NCI-H1417 treated with DMSO at 0.1 percent for 48 hours (cell line): ENCODE measurements around the gene TP73.

ENCODE experiments used
- DNase-seq: peaks from one replicate; lab custom pipeline; 2025; lab: John Stamatoyannopoulos, UW

TP73 gene

DNA sequence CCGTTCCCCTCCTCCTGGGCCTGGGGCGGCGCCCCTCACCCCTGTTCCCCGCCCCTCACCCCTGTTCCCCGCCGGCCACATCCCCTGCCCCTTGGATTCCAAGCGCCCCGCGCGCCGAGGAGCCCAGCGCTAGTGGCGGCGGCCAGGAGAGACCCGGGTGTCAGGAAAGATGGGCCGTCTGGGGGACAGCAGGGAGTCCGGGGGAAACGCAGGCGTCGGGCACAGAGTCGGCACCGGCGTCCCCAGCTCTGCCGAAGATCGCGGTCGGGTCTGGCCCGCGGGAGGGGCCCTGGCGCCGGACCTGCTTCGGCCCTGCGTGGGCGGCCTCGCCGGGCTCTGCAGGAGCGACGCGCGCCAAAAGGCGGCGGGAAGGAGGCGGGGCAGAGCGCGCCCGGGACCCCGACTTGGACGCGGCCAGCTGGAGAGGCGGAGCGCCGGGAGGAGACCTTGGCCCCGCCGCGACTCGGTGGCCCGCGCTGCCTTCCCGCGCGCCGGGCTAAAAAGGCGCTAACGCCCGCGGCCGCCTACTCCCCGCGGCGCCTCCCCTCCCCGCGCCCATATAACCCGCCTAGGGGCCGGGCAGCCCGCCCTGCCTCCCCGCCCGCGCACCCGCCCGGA, at the start of gene TP73:
TP73 (plus strand) TSS at position 587 of the 618 bp plus-strand sequence. CDS start 29,850 bp downstream, outside the sequence.
- DNase-seq = no peak

DNA sequence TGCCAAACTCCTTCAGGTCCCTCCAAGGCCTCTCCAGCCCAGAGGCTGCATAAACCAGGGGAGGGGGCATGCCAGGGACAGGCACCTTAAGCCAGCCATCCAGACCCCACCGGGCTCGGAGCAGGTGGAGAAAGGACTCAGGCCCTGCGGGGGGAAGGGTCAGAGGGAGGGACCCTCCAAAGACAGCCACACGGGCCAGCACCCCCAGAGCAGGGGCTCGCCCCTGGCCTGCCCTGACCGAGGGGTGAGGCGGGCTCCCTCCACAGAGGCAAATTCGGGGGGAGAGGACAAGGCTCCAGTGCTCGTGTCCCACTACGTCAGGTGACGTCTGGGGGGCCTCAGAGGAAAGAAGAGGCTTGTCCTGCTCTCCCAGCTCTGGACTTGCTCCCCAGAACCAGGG, 49.2 kb upstream of the TP73 start:
- DNase-seq = no peak

DNA sequence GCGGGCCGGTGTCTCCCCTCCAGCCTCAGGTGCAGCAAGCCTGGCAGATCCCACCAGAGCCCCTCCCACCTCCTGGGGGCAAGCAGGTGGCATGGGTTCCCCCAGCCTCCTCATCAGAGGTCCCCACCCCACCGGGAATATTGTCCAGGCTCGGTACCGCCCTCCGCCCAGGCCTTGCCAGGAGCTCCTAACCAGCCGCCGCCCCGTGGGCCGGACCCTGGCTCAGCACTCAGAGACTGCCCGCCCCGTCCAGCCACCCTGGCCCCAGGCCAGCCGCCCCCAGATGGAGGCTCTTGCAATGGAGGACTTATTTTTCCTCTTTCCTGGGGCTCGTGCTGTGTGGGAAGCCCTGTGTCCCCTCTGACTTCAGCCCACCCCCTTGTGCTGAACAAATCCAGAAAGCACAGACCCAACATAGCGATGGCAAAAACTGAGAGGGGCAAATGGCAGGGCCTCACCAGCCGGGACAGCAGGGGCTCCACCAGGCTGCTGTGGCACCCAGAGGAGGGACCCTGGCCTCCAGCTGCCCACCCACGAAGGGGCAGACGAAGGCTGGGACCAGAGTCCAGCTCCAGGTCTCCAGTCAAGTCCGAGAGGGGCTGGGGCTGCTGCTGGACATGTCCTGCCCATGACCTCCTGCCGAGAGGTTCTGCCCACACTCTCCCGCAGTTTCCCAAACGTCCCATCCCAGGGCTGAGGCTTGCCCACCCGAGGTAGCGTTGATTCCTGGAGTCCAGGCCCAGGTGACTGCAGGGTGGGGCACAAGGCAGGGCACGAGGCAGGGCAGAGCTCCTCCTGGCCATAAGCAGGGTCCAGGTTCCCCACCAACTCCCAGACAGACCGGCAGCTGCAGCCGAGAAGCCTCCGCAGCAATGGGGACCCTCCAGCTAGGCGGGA, 48.5 kb upstream of the TP73 start:
- no peak for DNase-seq

DNA sequence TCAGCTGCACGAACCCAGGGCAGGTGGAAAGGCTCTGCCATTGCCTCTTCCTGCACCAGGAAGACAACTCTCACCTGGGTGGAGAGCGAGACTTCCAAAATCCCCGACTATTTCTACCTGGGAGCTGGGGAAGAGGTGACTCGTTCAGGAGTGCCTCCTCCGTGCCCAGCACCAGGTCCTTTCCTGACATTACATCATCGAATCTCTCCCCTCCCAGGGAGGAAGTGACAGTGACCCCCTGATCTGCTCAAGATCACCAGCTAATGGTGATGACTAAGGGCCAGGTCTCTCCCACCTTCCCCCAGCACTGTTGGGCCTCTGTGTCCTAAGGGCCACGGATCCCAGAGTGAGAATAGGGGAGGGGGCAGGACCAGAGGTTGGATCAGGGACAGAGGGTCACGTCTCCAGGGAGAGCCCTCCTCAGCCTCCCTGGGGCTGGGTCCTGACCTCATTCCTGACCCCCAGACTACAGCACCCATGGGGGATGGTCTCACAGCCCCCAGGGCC, 47.8 kb upstream of the TP73 start:
- DNase-seq = no peak

DNA sequence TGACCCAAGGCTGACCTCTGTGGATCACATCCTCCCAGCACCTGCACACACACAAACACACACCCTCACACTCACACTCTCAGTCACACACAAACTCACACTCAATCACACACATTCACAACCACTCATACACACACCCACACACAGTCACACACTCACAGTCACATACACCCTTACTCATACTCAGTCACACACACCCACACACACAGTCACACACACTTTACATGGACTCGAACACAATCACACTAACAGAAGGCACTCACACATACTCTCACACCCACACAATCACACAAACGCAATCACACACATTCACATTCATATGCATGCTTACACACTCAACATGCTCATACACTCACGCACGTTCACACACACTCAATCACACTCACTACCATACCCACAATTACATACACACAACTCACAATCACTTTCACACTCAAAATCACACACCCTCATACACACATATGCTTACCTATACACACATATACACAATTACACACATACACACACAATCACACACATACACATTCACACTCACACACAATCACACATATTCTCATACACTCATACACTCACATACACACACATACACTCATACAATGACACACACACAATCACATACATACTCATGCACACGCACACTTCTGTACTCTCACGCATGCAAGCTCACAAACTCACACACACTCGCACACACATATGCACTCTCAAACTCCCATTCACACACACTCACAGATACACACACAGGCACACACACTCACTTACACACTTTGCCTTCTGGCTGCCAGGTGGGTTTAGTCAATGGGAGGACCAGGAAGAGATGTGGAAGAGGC, 47.1 kb upstream of the TP73 start:
- DNase-seq = no peak

DNA sequence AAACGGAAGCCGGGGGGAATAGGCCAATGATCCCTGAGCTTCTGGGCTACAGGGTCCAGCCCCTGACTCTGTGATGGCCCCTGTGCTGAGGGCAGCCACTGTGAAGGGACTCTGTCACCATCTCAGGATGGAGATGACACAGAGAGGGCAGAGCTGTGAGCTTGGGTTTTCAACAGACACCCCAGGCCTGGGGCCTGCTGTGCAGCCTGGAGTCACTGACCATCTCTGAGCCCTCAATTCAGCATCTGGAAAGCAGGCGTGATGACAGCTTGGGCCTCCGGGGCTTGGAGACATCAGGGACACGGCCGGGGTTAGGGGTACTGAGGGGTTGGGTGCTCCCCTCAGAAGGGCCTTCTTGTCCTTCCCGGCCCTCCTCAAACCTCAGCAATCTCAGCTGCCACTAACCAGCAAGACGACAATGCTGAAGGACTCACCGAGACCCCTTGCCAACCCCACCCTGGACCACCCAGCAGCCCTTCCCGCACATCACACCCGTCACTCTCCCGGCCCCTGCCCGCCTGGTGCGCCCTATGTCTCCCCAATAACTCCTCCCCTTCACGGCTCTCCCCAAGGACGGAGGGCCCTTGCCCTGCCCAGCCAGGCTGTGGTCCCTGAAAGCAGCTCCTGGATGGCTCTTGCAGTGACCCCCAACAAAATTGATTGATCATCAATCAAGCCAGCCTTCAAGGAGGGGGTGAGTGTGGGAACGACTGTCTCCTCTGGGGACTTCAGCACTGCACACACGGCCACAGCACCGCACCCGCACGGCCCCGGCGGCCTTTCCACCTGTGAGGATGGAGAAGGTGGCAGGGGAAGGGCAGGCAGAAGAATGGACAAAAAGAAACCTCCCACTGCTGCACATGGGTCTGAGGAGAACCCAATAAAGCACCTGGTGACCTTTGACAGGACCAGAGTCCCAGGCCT, 45.3 kb upstream of the TP73 start:
- no peak for DNase-seq

DNA sequence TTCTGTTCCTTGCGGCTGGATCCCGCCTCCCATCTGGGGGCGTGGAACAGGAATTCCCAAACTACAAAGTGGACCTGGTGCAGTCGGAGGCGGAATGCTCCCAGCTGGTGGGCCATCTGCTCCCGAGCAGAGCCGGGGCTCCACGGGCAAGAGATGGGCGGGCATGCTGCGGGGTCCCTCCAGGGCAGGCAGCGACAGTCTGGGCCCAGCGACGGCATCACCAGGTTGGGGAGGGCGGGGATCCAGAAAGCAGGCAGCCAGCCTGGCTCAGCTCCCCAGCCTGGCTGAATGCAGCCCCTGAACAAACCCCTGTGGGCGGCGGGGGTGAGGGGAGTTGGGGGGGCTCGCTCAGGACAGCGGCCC, 44.6 kb upstream of the TP73 start:
- DNase-seq = no peak

DNA sequence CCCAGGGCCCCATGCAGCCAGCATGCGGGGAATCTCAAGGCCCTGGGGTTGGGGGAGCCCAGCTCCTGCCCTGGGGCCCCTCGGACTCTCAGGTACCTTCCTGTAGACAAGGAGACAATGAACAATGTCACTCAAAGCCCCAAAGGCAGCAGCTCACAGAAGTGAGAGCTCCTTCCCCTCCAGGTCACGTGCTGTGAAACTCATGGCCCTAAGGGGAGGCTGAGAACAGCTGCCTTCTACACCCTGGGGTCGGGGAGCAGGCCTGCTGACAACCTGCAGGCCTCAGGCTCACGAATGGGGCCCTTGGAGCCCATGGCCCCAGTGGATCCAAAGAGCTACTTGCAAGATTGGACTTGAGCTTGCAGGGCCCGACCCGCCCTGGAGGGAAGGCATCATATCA, 44.2 kb upstream of the TP73 start:
- no peak for DNase-seq

DNA sequence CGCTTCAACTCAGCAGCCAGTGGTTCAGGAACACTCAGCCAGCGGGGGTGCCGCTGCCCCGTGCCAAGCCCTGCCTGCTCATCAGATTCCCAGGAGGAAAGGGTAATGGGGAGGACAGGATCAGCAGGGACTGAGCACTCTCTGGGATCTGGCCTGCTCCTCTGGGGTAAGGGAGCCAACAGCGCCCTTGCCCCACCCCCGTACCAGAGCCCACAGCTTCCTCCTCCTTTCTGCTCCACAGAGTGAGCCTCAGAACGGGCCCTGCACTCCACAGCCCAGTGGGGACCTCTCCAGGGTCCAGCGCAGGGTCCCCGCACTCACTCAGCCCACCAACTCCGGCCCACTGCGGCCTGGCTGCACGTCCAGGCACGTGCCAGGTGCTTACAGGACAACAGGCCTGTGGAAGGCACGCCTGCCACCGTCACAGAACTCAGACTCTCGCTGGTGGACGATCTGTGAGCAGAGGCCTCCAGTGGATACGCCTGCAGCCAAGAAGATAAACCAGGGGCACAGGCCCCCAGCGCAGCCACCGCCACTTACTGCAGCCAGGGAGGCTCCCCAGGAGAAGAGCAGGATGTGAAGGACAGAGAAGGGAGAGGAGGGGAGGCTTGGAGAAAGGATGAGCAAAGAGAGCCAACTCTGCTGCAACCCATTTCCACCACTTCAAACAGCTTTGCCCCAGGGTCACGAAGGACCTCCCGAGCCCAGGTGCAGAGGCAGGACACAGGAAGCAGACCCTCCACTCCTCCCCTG, 43.1 kb upstream of the TP73 start:
- DNase-seq = no peak

DNA sequence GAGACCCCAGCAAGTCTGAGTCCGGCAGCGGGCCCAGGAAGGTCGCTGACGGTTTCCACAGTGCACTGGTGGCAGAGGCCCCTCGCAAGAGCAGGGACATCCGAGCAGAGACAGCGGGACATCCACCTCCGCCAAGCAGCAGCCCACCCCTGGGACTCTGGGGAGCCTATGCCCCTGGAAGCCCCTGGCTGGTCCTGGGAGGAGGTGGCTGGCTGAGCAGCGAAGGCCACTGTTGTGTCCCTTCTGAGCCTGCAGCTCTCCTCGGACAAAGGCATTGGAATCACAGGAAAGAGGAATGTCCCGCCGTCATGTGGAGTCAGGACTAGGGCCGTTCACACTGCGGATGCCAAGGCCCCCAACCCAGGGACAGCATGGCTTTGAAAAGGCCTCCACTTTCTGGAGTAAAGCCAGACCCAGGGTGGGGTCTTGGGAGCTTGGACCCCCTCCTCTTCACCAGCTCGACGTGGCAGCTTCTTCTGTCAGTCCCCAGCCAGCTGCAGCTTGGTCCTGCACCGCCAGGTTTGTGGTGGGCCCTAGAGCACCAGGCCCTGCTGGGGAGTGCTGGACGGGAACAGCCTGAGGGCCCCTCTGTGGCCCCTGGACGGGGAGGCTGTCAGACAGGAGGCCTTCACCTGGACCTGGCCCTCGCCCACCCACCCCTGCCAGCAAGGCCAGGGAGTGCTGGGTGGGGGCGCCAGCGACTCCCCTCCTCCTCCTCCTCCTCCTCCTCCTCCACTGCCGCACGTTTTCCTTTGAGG, 42.4 kb upstream of the TP73 start:
- DNase-seq = no peak

DNA sequence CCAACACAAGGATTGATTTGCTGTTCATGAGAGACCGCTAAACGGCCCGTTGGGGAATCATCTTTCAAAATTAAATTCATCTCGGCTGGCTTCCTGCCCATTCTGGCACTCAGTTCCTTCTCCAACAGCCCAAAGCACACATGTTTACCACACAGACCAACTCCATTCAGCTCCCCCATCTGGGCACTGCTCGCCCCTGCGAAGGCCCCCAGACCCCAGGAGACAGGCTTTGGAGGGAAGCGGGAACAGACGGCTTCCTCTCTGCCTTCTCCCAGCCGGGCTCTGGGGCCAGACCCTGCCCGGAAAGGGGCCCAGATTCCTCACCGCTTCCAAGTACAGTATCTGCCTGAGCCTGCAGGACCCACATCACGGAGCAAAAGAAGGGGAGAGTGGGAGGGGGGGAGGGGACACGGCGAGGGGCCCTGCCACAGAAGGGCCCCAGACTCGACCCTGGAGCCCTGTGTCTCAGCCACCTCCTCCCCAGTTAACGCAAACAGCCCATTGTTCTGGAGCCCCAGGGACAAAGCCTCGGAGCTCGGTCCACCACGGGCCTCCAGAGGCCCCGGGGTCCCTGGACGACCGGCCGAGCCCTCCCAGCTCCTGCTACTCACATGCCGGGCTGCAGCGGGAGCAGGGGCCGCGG, 41.7 kb upstream of the TP73 start:
- no peak for DNase-seq

DNA sequence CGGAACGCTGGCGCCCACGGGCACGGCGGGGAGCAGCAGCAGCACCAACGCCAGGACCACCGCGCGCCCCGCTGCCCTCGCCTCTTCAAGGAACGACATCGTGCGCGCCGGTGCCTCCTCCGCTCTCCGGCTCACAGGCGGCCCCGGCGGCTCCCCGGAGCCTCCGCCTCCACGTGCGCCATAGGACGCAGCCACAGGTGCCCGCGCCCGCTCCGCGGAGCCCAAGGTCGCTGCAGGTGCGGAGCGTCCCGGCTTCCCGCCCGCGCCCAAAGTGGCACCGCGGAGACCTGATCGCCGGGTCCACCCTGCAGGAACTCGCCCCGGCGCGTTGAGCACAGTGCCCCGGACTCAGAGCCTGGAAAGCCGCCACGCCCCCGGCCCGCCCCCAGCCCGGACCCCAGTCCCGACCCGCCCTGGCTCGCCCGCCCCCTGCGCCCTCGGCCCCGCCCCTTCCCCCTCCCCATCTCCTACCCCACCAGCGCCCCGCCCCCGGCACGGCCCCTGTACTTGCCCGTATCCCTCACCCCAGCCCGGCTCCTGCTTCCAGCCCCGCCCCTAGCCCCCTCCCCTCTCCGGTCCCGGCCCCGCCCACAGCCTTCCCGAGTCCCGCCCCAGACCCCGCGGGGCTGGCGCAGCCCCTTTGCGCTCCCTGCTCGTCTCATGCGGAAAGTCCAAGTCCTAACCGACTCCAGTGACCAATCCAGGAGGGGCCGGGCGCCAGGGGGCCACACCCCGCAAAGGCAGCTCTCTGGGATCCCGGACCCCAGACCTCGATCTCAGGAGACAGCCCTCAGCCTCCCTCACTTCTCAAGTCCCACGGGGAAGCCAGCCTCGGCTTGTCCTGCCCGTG, 40.9 kb upstream of the TP73 start, which contains the start of gene MEGF6:
MEGF6 (minus strand) TSS at position 339 of the 850 bp plus-strand sequence; CDS start at position 99, 240 bp downstream.
- no peak for DNase-seq

DNA sequence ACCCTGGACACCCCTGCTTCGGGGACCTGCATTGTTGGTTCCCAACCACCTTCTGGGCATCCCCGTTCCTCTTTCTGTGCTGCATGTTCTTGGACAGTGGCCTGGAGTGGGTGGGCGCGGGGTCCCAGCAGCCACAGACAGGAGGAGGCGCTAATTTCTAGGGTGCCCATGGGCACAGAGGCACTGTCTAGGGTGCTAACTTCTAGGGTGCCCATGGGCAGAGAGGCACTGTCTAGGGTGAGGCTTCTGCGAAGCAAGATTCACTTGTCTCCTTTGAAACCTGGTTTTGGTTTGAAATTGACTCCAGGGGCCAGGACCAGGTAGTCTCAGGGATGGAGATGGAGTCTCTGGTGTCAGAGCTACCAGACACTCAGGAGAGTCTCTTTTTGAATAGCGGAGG, 40.2 kb upstream of the TP73 start:
- DNase-seq = no peak

DNA sequence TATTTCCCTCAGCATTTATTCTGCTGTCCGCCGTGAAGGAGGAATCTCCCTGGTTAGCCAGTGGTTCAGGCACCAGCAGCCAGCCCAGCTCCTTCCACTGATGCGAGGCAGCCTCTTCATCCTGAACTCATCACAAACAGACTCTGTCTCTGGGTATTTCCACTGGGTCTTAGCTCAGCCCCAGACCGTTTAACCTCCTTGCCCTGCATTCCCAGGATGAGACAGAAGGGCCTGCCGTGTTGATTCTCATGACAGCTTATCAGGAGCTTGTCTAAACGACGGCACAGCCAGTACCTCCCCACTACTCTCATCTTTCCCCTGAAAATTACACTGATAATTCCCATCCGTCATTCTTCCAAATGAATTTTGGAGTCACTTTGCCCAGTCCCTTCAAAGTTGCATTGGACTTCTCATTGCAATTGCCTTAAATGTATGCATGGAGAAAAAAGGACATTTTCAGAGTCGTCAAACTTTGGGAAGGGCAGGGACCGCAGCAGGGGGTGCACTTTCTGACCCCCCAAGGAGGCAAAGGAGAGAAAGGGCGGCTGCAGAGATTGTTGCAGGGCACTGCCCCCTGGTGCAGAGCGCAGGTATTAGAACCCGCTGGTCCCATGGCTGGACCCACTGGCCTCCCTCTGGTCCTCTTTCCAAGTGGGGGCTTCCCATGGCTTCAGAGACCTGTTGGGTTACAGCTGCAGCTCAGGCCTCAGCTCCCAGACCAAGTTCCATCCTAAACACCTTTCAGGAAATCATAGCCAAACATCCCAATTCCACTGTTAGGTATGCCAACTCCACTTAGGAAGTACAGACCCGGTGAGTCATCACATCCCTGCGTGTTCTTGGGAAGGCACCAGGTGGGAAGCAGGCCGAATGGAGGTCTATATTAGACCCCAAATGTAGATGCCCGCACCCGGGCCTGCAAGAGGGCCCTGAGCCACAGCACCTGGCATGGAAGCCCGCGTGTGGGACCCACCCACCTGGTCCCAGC, 37.3 kb upstream of the TP73 start:
- DNase-seq = no peak

DNA sequence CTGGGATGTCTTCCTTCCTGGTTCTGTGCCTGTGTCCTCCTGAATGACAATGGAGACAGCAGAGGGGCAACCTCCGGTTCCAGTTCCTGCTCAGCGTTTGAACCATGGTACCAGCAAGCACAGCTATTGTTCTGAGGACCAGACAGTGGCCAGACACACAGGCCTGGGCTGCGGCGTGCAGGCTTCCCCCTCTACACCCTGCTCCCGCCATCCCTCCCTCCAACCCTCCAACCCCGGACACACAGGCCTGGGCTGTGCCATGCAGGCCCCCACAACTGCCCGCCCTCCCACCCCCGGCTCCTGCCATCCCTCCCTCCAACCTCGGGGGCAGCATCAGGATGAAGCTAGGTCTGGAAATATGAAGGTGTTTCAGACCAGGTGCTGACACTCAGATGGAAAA, 35.5 kb upstream of the TP73 start:
- DNase-seq = no peak

DNA sequence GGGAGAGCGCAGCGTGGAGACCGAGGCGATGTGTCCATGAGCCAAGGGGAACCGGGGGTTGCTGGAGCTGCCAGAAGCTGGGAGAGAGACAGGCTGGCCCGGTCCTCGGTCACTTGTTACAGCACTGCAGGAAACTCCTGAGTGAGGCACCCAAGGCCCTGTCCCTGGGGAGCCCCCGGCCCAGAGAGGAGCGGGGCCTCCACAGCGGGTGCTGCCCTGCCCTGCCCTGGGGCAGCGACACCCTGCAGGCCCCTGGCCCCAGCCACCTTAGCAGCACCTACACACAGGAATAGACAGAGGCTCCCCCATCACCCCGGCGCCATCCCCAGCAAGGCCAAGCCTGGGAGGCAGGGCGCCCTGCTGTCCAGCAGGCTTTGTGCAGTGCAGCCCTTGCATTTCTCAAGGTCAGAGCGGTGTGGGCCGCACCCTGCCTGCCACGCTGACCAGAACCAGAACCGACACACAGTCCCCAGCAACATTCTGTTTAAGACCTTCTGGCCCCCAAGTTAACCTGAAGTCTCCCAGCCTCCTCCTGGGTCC, 34.4 kb upstream of the TP73 start:
- no peak for DNase-seq

DNA sequence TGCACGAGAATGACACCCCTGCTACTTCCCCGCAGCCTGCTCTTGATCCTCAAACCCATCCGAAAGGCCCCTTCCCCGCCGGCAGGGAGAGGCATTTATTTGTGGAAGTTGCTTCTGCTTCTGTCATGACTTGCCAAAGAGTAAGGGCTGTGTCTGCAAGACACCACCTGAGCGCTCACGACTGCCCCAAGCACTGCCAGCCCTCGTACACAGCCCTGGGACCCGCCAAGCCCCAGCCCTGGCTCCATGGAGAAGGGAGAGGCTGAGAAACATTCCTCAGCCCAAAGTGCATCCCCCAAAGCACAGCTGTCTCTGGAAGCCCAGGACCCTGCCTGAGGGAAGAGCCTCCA, 33.8 kb upstream of the TP73 start:
- DNase-seq = no peak
